Liver (tissue), 9 donors: ENCODE results near the gene ETV3L. TPM values are rescaled to one million over a fixed set of nuclear protein-coding genes. Genes with fewer than 3 reads are reported as not detected.

ENCODE experiments used
- DNase-seq: peaks from one replicate; pipeline ENCODE4 v3.0.0-alpha.2; 2017; ENCODE audit warnings: low spot score
- H3K27ac ChIP-seq, 2 donors: one replicate each; pipeline ENCODE4 v1.7.0; 2013; ENCODE audit warnings: inconsistent platforms in 2 of 2, low read length in 2 of 2, control low read depth in 1 of 2, low read depth in 1 of 2, mild to moderate bottlenecking in 1 of 2
- H3K27me3 ChIP-seq, 4 donors: one replicate each; pipeline versions ENCODE4 v1.6.1 to v1.7.0; 2013; ENCODE audit warnings: low read length in 3 of 4, inconsistent platforms in 1 of 4, mild to moderate bottlenecking in 1 of 4, moderate library complexity in 1 of 4; ENCODE audit not compliant: control insufficient read depth in 4 of 4, insufficient read depth in 4 of 4
- H3K36me3 ChIP-seq, 4 donors: one replicate each; pipeline versions ENCODE4 v1.6.1 to v1.7.0; 2013; ENCODE audit warnings: low read length in 3 of 4, mild to moderate bottlenecking in 3 of 4, low read depth in 1 of 4, moderate library complexity in 1 of 4; ENCODE audit not compliant: control insufficient read depth in 4 of 4, insufficient read depth in 3 of 4
- H3K4me1 ChIP-seq, 4 donors: one replicate each; pipeline versions ENCODE4 v1.6.1 to v1.7.0; 2013; ENCODE audit warnings: low read length in 3 of 4, mild to moderate bottlenecking in 3 of 4, moderate library complexity in 1 of 4; ENCODE audit not compliant: control insufficient read depth in 4 of 4, insufficient read depth in 4 of 4
- H3K4me3 ChIP-seq, 3 donors: one replicate each; pipeline versions ENCODE4 v1.6.1 to v1.7.0; 2013; ENCODE audit warnings: low read length in 3 of 3, control low read depth in 1 of 3, low read depth in 1 of 3, mild to moderate bottlenecking in 1 of 3
- H3K9ac ChIP-seq, 2 donors: one replicate each; pipeline ENCODE4 v1.7.0; 2013; ENCODE audit warnings: low read length in 2 of 2, mild to moderate bottlenecking in 2 of 2, moderate library complexity in 2 of 2, control low read depth in 1 of 2, low read depth in 1 of 2
- H3K9me3 ChIP-seq, 4 donors: one replicate each; pipeline versions ENCODE4 v1.6.1 to v1.7.0; 2013; ENCODE audit warnings: low read length in 3 of 4; ENCODE audit not compliant: control insufficient read depth in 4 of 4
- EGR1 ChIP-seq, 2 donors: IDR thresholded peaks; 2 replicates each; pipeline ENCODE4 v1.6.1; 2016 to 2018; ENCODE audit warnings: antibody characterized with exemption in 2 of 2, low read depth in 2 of 2
- FOXA1 ChIP-seq: IDR thresholded peaks from 2 replicates; pipeline ENCODE4 v1.6.1; 2016; ENCODE audit warnings: antibody characterized with exemption
- FOXA2 ChIP-seq: IDR thresholded peaks from 2 replicates; pipeline ENCODE4 v1.6.1; 2016; ENCODE audit warnings: antibody characterized with exemption
- GABPA ChIP-seq, 2 donors: IDR thresholded peaks in 1 of 2; conservative IDR thresholded peaks in 1 of 2; 2 replicates each; pipeline ENCODE4 v1.6.1; 2016; ENCODE audit warnings: antibody characterized with exemption in 2 of 2, mild to moderate bottlenecking in 1 of 2, moderate library complexity in 1 of 2
- HNF4A ChIP-seq, 2 donors: conservative IDR thresholded peaks; 2 replicates each; pipeline ENCODE4 v1.6.1; 2016; ENCODE audit warnings: antibody characterized with exemption in 2 of 2, mild to moderate bottlenecking in 2 of 2
- HNF4G ChIP-seq: IDR thresholded peaks from 2 replicates; pipeline ENCODE4 v1.6.1; 2016; ENCODE audit warnings: antibody characterized with exemption
- JUND ChIP-seq, 2 donors: IDR thresholded peaks; 2 replicates each; pipeline ENCODE4 v1.6.1; 2016; ENCODE audit warnings: antibody characterized with exemption in 2 of 2
- NR2F2 ChIP-seq: IDR thresholded peaks from 2 replicates; pipeline ENCODE4 v1.6.1; 2016; ENCODE audit warnings: antibody characterized with exemption
- RAD21 ChIP-seq, 2 donors: IDR thresholded peaks; 2 replicates each; pipeline ENCODE4 v1.6.1; 2016; ENCODE audit warnings: antibody characterized with exemption in 2 of 2, mild to moderate bottlenecking in 2 of 2
- RXRA ChIP-seq, 2 donors: IDR thresholded peaks; 2 replicates each; pipeline ENCODE4 v1.6.1; 2017 to 2018; ENCODE audit warnings: antibody characterized with exemption in 2 of 2, mild to moderate bottlenecking in 1 of 2
- SP1 ChIP-seq: IDR thresholded peaks from 2 replicates; pipeline ENCODE4 v1.6.1; 2018; ENCODE audit warnings: antibody characterized with exemption, mild to moderate bottlenecking
- TAF1 ChIP-seq: conservative IDR thresholded peaks from 2 replicates; pipeline ENCODE4 v1.6.1; 2016; ENCODE audit warnings: antibody characterized with exemption, mild to moderate bottlenecking
- YY1 ChIP-seq: IDR thresholded peaks from 2 replicates; pipeline ENCODE4 v1.6.1; 2016; ENCODE audit warnings: antibody characterized with exemption, mild to moderate bottlenecking
- WGBS: extraction: QIAGEN DNeasy Blood & Tissue Kit; methylation state at CpG from one replicate; pipeline ENCODE4 v1.1.7; 2013; 5-methylcytosine and 5-hydroxymethylcytosine counted together
- polyA plus RNA-seq, 2 donors: library from polyadenylated mRNA; stranded (reverse) in 1 of 2; unstranded in 1 of 2; fragments of 200-250 nt in 1 of 2; fragments of >200 nt in 1 of 2; fragmentation: Nextera tagmentation in 1 of 2; extraction: Ambion mirVana in 1 of 2; gene quantifications; one replicate each; pipeline versions ENCODE4 v1.2.1 to v1.2.3, GENCODE V29; 2013 to 2015
- total RNA-seq, 2 donors: library from RNA; depleted of rRNA; stranded (reverse); fragments of >200 nt; gene quantifications; one replicate each; pipeline ENCODE4 v1.2.3, GENCODE V29; 2014
- TF ChIP-seq, protein P1 (sequence below): IDR thresholded peaks from 2 replicates; pipeline ENCODE4 v1.6.1; 2016; ENCODE audit warnings: antibody characterized with exemption, mild to moderate bottlenecking
- TF ChIP-seq, protein P2 (sequence below): IDR thresholded peaks from 2 replicates; pipeline ENCODE4 v1.6.1; 2016; ENCODE audit warnings: antibody characterized with exemption
- TF ChIP-seq, protein P3 (sequence below): fragments of 150-350 bp; IDR thresholded peaks from 2 replicates; pipeline ENCODE4 v1.5.1; 2017; ENCODE audit warnings: improper control_type of control experiment, low read depth, low read length; ENCODE audit not compliant: missing input control
- TF ChIP-seq, protein P4 (sequence below): IDR thresholded peaks from 2 replicates; pipeline ENCODE4 v1.6.1; 2016; ENCODE audit warnings: antibody characterized with exemption
- TF ChIP-seq, protein P5 (sequence below): IDR thresholded peaks from 2 replicates; pipeline ENCODE4 v1.6.1; 2016; ENCODE audit warnings: antibody characterized with exemption
- donor health status: healthy.
- donor health status: healthy.
- donor health status: healthy.
- donor health status: healthy.
- donor health status: healthy.

Gene ETV3L
- total and polyA plus RNA-seq, 4 donors: not detected

- DNase-seq: no peak
- H3K4me1 ChIP-seq: no peaks in the 10 kb centered on the region
- 94% methylated on average over 2 of the region's 2 CpGs for WGBS
Measured at GRCh38 chr1:157095551-157095950, 4.1 kb downstream of the ETV3L start.

More at GRCh38 chr1:157095551-157095950, 4.1 kb downstream of the ETV3L start:
- Histone ChIP-seq H3K36me3 (no peaks in the 10 kb centered on the region), H3K4me3 (no peak overlapping the region), H3K9ac (no peak overlapping the region), H3K27me3 (no peaks in the 10 kb centered on the region), H3K9me3 (no peaks in the 10 kb centered on the region), H3K27ac (no peak overlapping the region)
- TF ChIP-seq FOXA2 (no peak), GABPA (IDR thresholded peaks at IDR 0.05 in 1 of 2, conservative IDR thresholded peaks at IDR 0.05 in 1 of 2) (no peak), TAF1 (no peak), RAD21 (IDR thresholded peaks at IDR 0.05) (no peak), NR2F2 (no peak), HNF4A (conservative IDR thresholded peaks at IDR 0.05) (no peak), SP1 (no peak), HNF4G (no peak), FOXA1 (no peak), YY1 (no peak), EGR1 (IDR thresholded peaks at IDR 0.05; ENCODE audit: low read depth in 2 of 2) (no peak), RXRA (IDR thresholded peaks at IDR 0.05) (no peak), JUND (IDR thresholded peaks at IDR 0.05) (no peak)
- TF ChIP-seq, protein P1, sequence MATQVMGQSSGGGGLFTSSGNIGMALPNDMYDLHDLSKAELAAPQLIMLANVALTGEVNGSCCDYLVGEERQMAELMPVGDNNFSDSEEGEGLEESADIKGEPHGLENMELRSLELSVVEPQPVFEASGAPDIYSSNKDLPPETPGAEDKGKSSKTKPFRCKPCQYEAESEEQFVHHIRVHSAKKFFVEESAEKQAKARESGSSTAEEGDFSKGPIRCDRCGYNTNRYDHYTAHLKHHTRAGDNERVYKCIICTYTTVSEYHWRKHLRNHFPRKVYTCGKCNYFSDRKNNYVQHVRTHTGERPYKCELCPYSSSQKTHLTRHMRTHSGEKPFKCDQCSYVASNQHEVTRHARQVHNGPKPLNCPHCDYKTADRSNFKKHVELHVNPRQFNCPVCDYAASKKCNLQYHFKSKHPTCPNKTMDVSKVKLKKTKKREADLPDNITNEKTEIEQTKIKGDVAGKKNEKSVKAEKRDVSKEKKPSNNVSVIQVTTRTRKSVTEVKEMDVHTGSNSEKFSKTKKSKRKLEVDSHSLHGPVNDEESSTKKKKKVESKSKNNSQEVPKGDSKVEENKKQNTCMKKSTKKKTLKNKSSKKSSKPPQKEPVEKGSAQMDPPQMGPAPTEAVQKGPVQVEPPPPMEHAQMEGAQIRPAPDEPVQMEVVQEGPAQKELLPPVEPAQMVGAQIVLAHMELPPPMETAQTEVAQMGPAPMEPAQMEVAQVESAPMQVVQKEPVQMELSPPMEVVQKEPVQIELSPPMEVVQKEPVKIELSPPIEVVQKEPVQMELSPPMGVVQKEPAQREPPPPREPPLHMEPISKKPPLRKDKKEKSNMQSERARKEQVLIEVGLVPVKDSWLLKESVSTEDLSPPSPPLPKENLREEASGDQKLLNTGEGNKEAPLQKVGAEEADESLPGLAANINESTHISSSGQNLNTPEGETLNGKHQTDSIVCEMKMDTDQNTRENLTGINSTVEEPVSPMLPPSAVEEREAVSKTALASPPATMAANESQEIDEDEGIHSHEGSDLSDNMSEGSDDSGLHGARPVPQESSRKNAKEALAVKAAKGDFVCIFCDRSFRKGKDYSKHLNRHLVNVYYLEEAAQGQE: no peak
- TF ChIP-seq, protein P2, sequence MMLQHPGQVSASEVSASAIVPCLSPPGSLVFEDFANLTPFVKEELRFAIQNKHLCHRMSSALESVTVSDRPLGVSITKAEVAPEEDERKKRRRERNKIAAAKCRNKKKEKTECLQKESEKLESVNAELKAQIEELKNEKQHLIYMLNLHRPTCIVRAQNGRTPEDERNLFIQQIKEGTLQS: no peak
- TF ChIP-seq, protein P3, sequence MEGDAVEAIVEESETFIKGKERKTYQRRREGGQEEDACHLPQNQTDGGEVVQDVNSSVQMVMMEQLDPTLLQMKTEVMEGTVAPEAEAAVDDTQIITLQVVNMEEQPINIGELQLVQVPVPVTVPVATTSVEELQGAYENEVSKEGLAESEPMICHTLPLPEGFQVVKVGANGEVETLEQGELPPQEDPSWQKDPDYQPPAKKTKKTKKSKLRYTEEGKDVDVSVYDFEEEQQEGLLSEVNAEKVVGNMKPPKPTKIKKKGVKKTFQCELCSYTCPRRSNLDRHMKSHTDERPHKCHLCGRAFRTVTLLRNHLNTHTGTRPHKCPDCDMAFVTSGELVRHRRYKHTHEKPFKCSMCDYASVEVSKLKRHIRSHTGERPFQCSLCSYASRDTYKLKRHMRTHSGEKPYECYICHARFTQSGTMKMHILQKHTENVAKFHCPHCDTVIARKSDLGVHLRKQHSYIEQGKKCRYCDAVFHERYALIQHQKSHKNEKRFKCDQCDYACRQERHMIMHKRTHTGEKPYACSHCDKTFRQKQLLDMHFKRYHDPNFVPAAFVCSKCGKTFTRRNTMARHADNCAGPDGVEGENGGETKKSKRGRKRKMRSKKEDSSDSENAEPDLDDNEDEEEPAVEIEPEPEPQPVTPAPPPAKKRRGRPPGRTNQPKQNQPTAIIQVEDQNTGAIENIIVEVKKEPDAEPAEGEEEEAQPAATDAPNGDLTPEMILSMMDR: no peak
- TF ChIP-seq, protein P4, sequence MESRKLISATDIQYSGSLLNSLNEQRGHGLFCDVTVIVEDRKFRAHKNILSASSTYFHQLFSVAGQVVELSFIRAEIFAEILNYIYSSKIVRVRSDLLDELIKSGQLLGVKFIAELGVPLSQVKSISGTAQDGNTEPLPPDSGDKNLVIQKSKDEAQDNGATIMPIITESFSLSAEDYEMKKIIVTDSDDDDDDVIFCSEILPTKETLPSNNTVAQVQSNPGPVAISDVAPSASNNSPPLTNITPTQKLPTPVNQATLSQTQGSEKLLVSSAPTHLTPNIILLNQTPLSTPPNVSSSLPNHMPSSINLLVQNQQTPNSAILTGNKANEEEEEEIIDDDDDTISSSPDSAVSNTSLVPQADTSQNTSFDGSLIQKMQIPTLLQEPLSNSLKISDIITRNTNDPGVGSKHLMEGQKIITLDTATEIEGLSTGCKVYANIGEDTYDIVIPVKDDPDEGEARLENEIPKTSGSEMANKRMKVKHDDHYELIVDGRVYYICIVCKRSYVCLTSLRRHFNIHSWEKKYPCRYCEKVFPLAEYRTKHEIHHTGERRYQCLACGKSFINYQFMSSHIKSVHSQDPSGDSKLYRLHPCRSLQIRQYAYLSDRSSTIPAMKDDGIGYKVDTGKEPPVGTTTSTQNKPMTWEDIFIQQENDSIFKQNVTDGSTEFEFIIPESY: no peak
- TF ChIP-seq, protein P5, sequence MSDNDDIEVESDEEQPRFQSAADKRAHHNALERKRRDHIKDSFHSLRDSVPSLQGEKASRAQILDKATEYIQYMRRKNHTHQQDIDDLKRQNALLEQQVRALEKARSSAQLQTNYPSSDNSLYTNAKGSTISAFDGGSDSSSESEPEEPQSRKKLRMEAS: no peak
